ENCODE results near the gene CYTH3.

DNA sequence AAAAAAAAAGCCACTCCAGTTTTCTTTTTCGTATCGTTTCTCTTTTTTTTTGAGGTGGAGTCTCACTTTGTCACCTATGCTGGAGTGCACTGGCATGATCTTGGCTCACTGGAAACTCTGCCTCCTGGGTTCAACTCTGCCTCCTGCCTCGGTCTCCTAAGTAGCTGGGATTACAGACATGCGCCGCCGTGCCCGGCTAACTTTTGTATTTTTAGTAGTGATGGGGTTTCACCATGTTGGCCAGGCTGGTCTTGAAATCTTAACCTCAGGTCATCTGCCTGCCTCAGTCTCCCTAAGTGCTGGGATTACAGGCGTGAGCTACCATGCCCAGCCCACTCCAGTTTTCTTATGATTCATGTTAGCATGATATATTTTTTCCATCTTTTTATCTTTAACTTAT, 148.6 kb downstream of the CYTH3 start:
- TF ChIP-seq SREBF2 (IDR thresholded peaks at IDR 0.05) (no peak), JUN (IDR thresholded peaks at IDR 0.05) (no peak), MAFK (IDR thresholded peaks at IDR 0.05; ENCODE audit: partially characterized antibody) (no peak), EP300 (IDR thresholded peaks at IDR 0.05) (no peak), RFX5 (IDR thresholded peaks at IDR 0.05) (no peak), POLR2AphosphoS2 (conservative IDR thresholded peaks at IDR 0.05; ENCODE audit: low read length) (no peak), CEBPB (IDR thresholded peaks at IDR 0.05) (no peak), MAX (IDR thresholded peaks at IDR 0.05) (no peak), POLR2A (IDR thresholded peaks at IDR 0.05; ENCODE audit: low read length) (no peak)
- TF ChIP-seq, protein P1, sequence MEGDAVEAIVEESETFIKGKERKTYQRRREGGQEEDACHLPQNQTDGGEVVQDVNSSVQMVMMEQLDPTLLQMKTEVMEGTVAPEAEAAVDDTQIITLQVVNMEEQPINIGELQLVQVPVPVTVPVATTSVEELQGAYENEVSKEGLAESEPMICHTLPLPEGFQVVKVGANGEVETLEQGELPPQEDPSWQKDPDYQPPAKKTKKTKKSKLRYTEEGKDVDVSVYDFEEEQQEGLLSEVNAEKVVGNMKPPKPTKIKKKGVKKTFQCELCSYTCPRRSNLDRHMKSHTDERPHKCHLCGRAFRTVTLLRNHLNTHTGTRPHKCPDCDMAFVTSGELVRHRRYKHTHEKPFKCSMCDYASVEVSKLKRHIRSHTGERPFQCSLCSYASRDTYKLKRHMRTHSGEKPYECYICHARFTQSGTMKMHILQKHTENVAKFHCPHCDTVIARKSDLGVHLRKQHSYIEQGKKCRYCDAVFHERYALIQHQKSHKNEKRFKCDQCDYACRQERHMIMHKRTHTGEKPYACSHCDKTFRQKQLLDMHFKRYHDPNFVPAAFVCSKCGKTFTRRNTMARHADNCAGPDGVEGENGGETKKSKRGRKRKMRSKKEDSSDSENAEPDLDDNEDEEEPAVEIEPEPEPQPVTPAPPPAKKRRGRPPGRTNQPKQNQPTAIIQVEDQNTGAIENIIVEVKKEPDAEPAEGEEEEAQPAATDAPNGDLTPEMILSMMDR (IDR thresholded peaks at IDR 0.05), result no peak
- TF ChIP-seq, protein P2, sequence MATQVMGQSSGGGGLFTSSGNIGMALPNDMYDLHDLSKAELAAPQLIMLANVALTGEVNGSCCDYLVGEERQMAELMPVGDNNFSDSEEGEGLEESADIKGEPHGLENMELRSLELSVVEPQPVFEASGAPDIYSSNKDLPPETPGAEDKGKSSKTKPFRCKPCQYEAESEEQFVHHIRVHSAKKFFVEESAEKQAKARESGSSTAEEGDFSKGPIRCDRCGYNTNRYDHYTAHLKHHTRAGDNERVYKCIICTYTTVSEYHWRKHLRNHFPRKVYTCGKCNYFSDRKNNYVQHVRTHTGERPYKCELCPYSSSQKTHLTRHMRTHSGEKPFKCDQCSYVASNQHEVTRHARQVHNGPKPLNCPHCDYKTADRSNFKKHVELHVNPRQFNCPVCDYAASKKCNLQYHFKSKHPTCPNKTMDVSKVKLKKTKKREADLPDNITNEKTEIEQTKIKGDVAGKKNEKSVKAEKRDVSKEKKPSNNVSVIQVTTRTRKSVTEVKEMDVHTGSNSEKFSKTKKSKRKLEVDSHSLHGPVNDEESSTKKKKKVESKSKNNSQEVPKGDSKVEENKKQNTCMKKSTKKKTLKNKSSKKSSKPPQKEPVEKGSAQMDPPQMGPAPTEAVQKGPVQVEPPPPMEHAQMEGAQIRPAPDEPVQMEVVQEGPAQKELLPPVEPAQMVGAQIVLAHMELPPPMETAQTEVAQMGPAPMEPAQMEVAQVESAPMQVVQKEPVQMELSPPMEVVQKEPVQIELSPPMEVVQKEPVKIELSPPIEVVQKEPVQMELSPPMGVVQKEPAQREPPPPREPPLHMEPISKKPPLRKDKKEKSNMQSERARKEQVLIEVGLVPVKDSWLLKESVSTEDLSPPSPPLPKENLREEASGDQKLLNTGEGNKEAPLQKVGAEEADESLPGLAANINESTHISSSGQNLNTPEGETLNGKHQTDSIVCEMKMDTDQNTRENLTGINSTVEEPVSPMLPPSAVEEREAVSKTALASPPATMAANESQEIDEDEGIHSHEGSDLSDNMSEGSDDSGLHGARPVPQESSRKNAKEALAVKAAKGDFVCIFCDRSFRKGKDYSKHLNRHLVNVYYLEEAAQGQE (IDR thresholded peaks at IDR 0.05), result no peak
- TF ChIP-seq, protein P3, sequence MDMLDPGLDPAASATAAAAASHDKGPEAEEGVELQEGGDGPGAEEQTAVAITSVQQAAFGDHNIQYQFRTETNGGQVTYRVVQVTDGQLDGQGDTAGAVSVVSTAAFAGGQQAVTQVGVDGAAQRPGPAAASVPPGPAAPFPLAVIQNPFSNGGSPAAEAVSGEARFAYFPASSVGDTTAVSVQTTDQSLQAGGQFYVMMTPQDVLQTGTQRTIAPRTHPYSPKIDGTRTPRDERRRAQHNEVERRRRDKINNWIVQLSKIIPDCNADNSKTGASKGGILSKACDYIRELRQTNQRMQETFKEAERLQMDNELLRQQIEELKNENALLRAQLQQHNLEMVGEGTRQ (IDR thresholded peaks at IDR 0.05), result no peak

Data from A549 (cell line).